ENCODE measurements around the gene PTPRT.

DNA sequence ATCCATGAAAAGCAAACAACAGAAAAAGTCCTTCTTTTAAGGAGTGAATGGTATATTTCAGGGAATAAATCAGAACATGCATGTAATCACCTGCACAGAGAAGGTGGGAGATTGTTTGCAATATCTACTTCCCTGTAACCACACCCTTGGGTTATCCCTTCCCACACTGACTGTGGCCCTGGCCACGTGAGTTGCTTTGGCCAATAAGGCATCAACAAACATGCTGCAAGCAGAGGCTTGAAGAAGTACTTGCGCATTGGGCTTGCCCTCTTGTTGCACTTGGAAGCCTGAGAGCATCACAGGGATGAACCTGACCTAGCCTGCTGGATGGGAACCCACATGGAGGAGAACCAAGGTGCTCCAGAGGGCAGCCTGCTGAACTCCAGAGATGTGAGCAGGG lies 208.5 kb downstream of the PTPRT start:
- no peak for TF ChIP-seq CTCF (tag by site-specific recombination; IDR thresholded peaks at IDR 0.05)
- no peak for TF ChIP-seq REST (tag by site-specific recombination; IDR thresholded peaks at IDR 0.05)
- TF ChIP-seq, protein P1, sequence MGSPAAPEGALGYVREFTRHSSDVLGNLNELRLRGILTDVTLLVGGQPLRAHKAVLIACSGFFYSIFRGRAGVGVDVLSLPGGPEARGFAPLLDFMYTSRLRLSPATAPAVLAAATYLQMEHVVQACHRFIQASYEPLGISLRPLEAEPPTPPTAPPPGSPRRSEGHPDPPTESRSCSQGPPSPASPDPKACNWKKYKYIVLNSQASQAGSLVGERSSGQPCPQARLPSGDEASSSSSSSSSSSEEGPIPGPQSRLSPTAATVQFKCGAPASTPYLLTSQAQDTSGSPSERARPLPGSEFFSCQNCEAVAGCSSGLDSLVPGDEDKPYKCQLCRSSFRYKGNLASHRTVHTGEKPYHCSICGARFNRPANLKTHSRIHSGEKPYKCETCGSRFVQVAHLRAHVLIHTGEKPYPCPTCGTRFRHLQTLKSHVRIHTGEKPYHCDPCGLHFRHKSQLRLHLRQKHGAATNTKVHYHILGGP (tag by site-specific recombination; IDR thresholded peaks at IDR 0.05) = no peak
- no peak for TF ChIP-seq MZF1 (tag by site-specific recombination; IDR thresholded peaks at IDR 0.05; ENCODE audit: borderline replicate concordance)
- TF ChIP-seq MYNN (tag by site-specific recombination; IDR thresholded peaks at IDR 0.05; ENCODE audit: borderline replicate concordance) = no peak
- TF ChIP-seq ZNF596 (tag by site-specific recombination; IDR thresholded peaks at IDR 0.05) = no peak
- TF ChIP-seq GLIS1 (tag by site-specific recombination; IDR thresholded peaks at IDR 0.05) = no peak
- TF ChIP-seq, protein P2, sequence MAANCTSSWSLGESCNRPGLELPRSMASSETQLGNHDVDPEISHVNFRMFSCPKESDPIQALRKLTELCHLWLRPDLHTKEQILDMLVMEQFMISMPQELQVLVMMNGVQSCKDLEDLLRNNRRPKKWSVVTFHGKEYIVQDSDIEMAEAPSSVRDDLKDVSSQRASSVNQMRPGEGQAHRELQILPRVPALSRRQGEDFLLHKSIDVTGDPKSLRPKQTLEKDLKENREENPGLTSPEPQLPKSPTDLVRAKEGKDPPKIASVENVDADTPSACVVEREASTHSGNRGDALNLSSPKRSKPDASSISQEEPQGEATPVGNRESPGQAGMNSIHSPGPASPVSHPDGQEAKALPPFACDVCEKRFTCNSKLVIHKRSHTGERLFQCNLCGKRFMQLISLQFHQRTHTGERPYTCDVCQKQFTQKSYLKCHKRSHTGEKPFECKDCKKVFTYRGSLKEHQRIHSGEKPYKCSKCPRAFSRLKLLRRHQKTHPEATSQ (tag by site-specific recombination; IDR thresholded peaks at IDR 0.05) = no peak
- TF ChIP-seq, protein P3, sequence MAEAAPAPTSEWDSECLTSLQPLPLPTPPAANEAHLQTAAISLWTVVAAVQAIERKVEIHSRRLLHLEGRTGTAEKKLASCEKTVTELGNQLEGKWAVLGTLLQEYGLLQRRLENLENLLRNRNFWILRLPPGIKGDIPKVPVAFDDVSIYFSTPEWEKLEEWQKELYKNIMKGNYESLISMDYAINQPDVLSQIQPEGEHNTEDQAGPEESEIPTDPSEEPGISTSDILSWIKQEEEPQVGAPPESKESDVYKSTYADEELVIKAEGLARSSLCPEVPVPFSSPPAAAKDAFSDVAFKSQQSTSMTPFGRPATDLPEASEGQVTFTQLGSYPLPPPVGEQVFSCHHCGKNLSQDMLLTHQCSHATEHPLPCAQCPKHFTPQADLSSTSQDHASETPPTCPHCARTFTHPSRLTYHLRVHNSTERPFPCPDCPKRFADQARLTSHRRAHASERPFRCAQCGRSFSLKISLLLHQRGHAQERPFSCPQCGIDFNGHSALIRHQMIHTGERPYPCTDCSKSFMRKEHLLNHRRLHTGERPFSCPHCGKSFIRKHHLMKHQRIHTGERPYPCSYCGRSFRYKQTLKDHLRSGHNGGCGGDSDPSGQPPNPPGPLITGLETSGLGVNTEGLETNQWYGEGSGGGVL (tag by site-specific recombination; IDR thresholded peaks at IDR 0.05) = no peak
- no peak for TF ChIP-seq ZNF350 (tag by site-specific recombination; IDR thresholded peaks at IDR 0.05)
- no peak for TF ChIP-seq IKZF3 (tag by site-specific recombination; IDR thresholded peaks at IDR 0.05)
- no peak for TF ChIP-seq PRDM2 (tag by site-specific recombination; IDR thresholded peaks at IDR 0.05; ENCODE audit: borderline replicate concordance)
